Activated CD8-positive, alpha-beta memory T cell treated with anti-CD3 and anti-CD28 coated beads for 1 hour (primary cell): ENCODE results near the gene UBXN10.

Experiments used
- DNase-seq, 2 donors: peaks; one replicate each; pipeline ENCODE4 v3.0.0-alpha.2; 2020; ENCODE audit warnings: low read depth in 1 of 2; ENCODE audit errors: extremely low read depth in 1 of 2

Gene UBXN10

GRCh38 chr1:20233394-20233793 lies 47.5 kb downstream of the UBXN10 start:
- no peak for DNase-seq

- no peak for DNase-seq
Observed at GRCh38 chr1:20233866-20234265, 48.0 kb downstream of the UBXN10 start.

DNA sequence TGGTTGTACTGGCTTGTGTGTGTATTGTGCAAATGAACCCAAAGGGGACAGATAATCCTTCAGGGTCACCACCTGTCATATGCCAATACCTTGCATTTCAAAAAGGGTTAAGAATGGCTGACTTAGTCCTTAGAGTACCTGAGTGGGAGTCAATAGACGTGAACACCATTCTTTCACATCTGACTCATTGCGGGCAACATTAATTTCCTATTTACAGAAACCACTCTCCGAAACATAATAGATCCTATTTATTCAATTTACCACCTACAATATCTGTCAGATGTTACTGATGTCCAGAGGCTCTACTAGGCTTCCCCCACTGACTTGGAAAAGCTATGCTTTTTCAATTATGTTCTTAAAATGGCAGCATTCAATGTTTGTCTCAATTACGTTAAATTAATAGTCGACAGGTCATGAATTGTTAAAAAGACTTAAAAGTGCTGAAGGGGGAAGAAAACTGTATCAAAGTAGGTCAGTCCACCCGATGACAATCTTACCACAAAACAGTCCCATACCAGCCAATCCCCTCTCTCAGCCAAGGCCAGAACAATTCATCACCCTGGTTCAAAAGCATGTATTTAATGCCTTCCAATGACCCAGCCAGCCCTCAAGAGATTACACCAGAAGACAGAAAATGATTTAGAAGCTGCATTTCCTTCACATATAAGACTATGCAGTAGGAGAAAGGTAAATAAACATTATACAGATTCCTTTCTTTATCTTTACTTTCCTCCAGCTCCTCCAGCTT lies 49.1 kb downstream of the UBXN10 start:
- no peak for DNase-seq

- no peak for DNase-seq
Observed at GRCh38 chr1:20237646-20238045, 51.8 kb downstream of the UBXN10 start.

DNA sequence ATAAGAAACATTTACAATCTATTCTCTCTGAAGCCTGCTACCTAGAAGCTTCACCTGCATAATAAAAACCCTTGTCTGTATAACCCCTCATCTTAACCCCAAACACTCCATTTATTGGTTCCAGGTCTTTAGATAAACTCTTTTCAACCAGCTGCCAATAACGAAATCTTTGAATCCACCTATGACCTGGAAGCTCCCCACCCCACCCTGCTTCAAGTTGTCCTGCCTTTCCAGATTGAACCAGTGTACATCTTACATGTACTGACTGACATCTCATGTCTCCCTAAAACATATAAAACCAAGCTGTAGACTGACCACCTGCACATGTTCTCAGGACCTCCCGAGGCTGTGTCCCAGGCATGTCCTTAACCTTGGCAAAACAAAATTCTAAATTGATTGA lies 54.1 kb downstream of the UBXN10 start:
- DNase-seq = no peak

DNA sequence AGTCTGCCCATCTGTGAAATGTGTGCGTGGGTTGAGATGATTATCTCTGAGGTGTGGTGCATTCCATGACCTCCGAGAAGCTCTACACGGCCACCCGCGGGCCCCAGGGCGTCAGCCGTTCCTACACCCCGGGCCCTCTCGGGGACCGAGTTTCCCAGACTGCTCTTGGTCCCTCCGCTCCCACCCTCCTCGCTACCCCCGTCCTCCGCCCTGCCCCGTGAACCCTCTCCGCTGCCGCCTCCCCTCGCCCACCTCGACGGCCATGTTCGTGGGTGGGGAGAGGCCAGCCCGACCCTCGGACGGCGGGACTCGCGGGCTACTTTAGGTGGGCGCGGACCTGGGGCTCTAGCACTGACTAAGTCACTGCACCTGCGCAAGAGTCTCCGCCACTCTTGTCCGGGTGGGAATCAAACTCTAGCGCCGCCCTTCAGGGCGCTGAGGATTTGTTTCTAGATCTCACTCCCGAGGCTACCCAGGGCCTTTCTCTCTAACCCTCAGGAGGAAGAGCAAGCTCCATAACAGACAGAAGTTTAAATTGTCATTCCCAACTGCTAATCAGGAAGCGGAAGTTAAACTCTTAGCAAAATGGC lies 57.1 kb downstream of the UBXN10 start:
- DNase-seq = no peak
